ENCODE data around the gene CDS2. TPM values are rescaled to one million over a fixed set of nuclear protein-coding genes. Genes with fewer than 3 reads are reported as not detected.

CDS2 gene
- total RNA-seq, 2 experiments from 2014 or later = 16.6 to 42.8 TPM

GRCh38 chr20:5155404-5155803, 28.6 kb downstream of the CDS2 start:
- H3K9me2 ChIP-seq (ENCODE audit: insufficient read depth, low read length) = no peaks in the 10 kb centered on the region
- no peak for DNase-seq (ENCODE audit: low spot score)
- no peak overlapping the region for H2AFZ ChIP-seq (ENCODE audit: low read length)
- no peak overlapping the region for H3K4me3 ChIP-seq (ENCODE audit: low read depth, low read length, poor library complexity, severe bottlenecking)
- 0 out of 2 replicates have a peak, but pooled peaks cover 9% of the 10 kb centered on the region for H3K36me3 ChIP-seq (ENCODE audit: insufficient read depth, low read length)
- H4K20me1 ChIP-seq (ENCODE audit: insufficient read depth, low read length) = no peaks in the 10 kb centered on the region
- intact Hi-C loops (cut with micrococcal nuclease; ENCODE audit: unreplicated experiment) = no loop called here
- no TSS peak for BruUV-seq (replicated peaks)
- ChIA-PET POLR2A (interaction anchor here (0.9 to 1.5 kb wide), 5 partner anchors 11 to 38 kb away, joined by 3 to 5 read pairs (median 3); partner anchors contain the start of gene CDS2), CTCF (ENCODE audit: unreplicated experiment) (no interaction called here)
- TF ChIP-seq EZH2phosphoT487 (IDR thresholded peaks at IDR 0.05; ENCODE audit: borderline replicate concordance, low read depth, low read length) = no peak
- no peak overlapping the region for H3K27ac ChIP-seq (ENCODE audit: low read depth, low read length, poor library complexity, severe bottlenecking)
- peaks cover 10% of the 10 kb centered on the region; the same call in 1 of the 2 replicates for H3K79me2 ChIP-seq (ENCODE audit: insufficient read depth, low read depth, low read length)
- no peak overlapping the region for H3K4me2 ChIP-seq (ENCODE audit: low read length)
- H3K4me1 ChIP-seq (ENCODE audit: insufficient read depth, low read length, poor library complexity, severe bottlenecking) = peaks cover 14% of the 10 kb centered on the region
- H3K9me3 ChIP-seq (ENCODE audit: low read length) = no peaks in the 10 kb centered on the region

GRCh38 chr20:5156675-5157448, 30.1 kb downstream of the CDS2 start:
- CTCF ChIA-PET (ENCODE audit: unreplicated experiment) = interaction anchor here (0.8 kb wide), 1 partner anchor 30 kb away, joined by 3 read pairs; the partner anchor contains the start of gene CDS2
- no TSS peak for BruUV-seq (replicated peaks)
- no peak overlapping the region for H3K4me3 ChIP-seq (ENCODE audit: low read depth, low read length, poor library complexity, severe bottlenecking)
- H2AFZ ChIP-seq (ENCODE audit: low read length) = no peak overlapping the region
- peaks cover 4% of the 10 kb centered on the region; the same call in 1 of the 2 replicates for H3K79me2 ChIP-seq (ENCODE audit: insufficient read depth, low read depth, low read length)
- DNase-seq (ENCODE audit: low spot score) = no peak
- no peaks in the 10 kb centered on the region for H4K20me1 ChIP-seq (ENCODE audit: insufficient read depth, low read length)
- H3K9me2 ChIP-seq (ENCODE audit: insufficient read depth, low read length) = no peaks in the 10 kb centered on the region
- H3K9me3 ChIP-seq (ENCODE audit: low read length) = no peaks in the 10 kb centered on the region
- intact Hi-C loops (cut with micrococcal nuclease; ENCODE audit: unreplicated experiment) = no loop called here
- H3K36me3 ChIP-seq (ENCODE audit: insufficient read depth, low read length) = peaks cover 9% of the 10 kb centered on the region; the same call in 1 of the 2 replicates
- no peak for TF ChIP-seq EZH2phosphoT487 (IDR thresholded peaks at IDR 0.05; ENCODE audit: borderline replicate concordance, low read depth, low read length)
- no peak for TF ChIP-seq CTCF (conservative IDR thresholded peaks at IDR 0.05; ENCODE audit: low read length)
- H3K4me1 ChIP-seq (ENCODE audit: insufficient read depth, low read length, poor library complexity, severe bottlenecking) = peaks cover 25% of the 10 kb centered on the region
- POLR2A ChIA-PET = interaction anchor here (0.6 to 1.9 kb wide), 7 partner anchors 9 to 36 kb away, joined by 3 to 8 read pairs (median 4); partner anchors contain the start of gene CDS2
- no peak overlapping the region for H3K27ac ChIP-seq (ENCODE audit: low read depth, low read length, poor library complexity, severe bottlenecking)
- H3K4me2 ChIP-seq (ENCODE audit: low read length) = no peak overlapping the region

DNA sequence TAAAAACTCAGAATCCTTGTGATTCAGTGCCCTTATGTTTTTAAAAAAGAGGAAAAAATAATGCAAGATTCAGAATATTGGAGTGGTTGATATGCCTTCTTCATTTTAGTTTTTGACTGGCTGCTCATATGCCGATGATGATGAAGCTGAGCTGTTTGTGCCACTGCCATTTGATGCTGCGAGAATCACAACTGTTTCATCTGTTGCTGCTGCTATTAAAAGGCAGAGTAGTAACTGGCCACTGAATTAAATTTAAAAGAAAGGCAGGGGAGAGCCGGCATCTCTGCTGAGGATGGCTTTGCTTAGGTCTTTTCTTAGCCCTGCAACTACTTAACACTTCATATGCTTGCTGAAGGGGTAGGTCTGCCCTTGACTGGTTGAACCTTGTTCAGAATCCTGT, 33.1 kb downstream of the CDS2 start:
- BruUV-seq (replicated peaks) = no TSS peak
- Histone ChIP-seq H3K27ac (ENCODE audit: low read depth, low read length, poor library complexity, severe bottlenecking) (no peak overlapping the region), H3K79me2 (ENCODE audit: insufficient read depth, low read depth, low read length) (peaks cover 4% of the 10 kb centered on the region; the same call in 1 of the 2 replicates), H3K4me2 (ENCODE audit: low read length) (no peak overlapping the region), H3K4me3 (ENCODE audit: low read depth, low read length, poor library complexity, severe bottlenecking) (no peak overlapping the region), H4K20me1 (ENCODE audit: insufficient read depth, low read length) (no peaks in the 10 kb centered on the region), H3K9me2 (ENCODE audit: insufficient read depth, low read length) (no peaks in the 10 kb centered on the region), H3K36me3 (ENCODE audit: insufficient read depth, low read length) (peaks cover 3% of the 10 kb centered on the region; the same call in 1 of the 2 replicates), H3K4me1 (ENCODE audit: insufficient read depth, low read length, poor library complexity, severe bottlenecking) (peaks cover 21% of the 10 kb centered on the region), H3K9me3 (ENCODE audit: low read length) (no peaks in the 10 kb centered on the region), H2AFZ (ENCODE audit: low read length) (no peak overlapping the region)
- intact Hi-C loops (cut with micrococcal nuclease; ENCODE audit: unreplicated experiment) = no loop called here
- CTCF ChIA-PET (ENCODE audit: unreplicated experiment) = no interaction called here
- TF ChIP-seq EZH2phosphoT487 (IDR thresholded peaks at IDR 0.05; ENCODE audit: borderline replicate concordance, low read depth, low read length) = no peak
- no peak for TF ChIP-seq CTCF (conservative IDR thresholded peaks at IDR 0.05; ENCODE audit: low read length)
- DNase-seq (ENCODE audit: low spot score) = no peak
- POLR2A ChIA-PET = no interaction called here

All from OCI-LY7 (cell line).